ENCODE measurements around the gene SEC61B.
"Not testable (repeated sequence)": the region's sequence is repeated elsewhere in the genome, so short reads cannot be mapped to it uniquely, and the experiment has no call there.

SEC61B gene

GRCh38 chr9:99192786-99193465, 29.2 kb upstream of the SEC61B start:
- no peak for DNase-seq

DNA sequence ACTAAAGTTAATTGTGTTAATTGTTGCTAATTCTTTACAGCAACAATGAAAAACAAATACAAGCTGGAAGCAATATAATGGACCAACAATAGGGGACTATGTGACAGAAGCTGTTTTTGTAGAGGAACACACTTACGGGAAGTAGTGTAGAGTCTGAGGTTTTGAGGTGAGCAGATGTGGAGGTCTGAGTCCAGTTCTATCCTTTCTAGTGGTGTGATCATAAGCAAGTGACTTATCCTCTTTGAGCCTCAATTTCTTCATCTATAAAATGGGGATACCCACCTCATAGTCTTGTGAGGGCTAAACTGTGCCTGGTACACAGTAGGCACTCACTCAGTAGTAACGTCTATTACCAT, 28.6 kb upstream of the SEC61B start:
- no peak for DNase-seq

GRCh38 chr9:99196484-99196883, 25.6 kb upstream of the SEC61B start:
- DNase-seq, result not testable (repeated sequence)

- no peak for DNase-seq
Observed at GRCh38 chr9:99197124-99197630, 24.9 kb upstream of the SEC61B start.

- no peak for DNase-seq
Observed at GRCh38 chr9:99197987-99198386, 24.1 kb upstream of the SEC61B start.

- DNase-seq, result no peak
Observed at GRCh38 chr9:99199938-99200539, 22.0 kb upstream of the SEC61B start.

DNA sequence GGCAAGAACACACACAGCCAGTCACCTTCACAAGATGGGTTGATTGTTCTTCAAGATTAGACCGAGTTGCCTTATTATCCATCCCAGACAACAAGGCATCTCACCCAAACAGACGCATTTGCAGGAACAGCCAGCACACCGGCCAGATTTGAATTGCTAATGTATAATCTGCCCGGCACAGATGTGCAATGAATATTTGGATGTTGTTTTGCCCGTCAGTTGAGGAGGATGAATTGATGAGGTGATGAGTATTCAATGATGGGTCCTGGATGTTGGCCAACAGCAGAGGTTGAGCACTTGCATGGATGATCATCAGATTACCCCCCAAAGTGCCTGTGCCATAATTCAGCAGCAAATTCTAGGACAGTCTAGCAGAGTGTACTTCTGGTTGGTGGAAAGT, 20.5 kb upstream of the SEC61B start:
- DNase-seq, result no peak

DNA sequence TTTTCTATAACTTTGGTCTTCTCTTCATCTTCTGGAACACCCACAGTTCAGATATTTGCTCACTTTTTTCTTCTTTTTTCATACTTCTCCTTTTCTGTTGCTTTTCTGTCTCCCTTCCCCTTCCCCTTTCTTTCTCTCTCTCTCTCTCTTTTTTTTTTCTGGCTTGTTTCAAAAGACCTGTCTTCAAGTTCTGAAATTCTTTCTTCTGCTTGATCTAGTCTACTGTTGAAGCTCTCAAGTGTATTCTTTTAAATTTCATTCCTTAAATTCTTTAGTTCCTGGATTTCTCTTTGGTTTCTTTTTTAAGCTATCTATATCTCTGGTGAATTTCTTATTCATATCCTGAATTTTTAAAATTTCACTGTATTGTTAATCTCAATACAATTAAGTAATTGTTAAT, 11.5 kb upstream of the SEC61B start:
- no peak for DNase-seq

GRCh38 chr9:99211746-99212145, 10.3 kb upstream of the SEC61B start:
- no peak for DNase-seq

GRCh38 chr9:99213197-99213596, 8.9 kb upstream of the SEC61B start:
- DNase-seq, result no peak

- no peak for DNase-seq
Observed at GRCh38 chr9:99216073-99216472, 6.0 kb upstream of the SEC61B start.

GRCh38 chr9:99220011-99220410, 2.1 kb upstream of the SEC61B start:
- no peak for DNase-seq

- DNase-seq, result no peak
Observed at GRCh38 chr9:99221266-99221620, 839 bp upstream of the SEC61B start.

DNA sequence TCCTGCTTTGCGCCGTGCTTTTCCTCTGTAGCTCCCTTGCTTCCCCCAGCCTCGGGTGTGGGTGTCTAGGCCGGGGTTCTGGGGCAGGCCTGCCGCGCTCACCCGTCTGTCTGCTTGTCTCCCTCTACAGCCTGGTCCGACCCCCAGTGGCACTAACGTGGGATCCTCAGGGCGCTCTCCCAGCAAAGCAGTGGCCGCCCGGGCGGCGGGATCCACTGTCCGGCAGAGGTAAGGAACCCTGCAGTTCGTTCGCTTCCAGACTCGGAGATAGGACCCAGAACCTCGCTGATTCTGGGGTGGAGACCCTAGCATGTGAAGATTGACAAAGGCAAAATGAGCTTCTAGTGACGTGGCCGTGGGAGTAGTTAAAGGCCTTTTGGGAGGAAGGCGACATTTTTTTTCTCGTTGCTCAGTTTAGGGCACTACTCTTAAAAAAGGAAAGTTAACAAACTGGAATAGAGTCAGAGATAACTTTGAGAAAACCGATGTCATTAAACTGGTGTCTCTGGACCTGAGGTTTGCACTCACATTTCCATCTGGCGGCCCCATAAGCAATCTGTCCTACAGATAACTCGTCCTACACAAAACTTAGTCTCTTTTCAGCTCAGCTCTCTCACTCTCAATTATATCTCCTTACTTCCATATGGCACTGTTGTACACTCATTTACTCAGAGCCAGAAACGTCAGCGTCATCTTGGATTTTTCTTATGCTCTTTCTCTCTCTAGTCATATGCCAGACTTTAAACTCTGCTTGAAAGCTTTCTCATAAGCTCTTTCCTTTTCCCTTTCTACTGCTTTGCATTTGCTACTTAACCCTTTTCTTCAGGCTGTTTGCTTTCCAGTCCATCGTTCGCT, 561 bp downstream of the SEC61B start:
- no peak for DNase-seq

GRCh38 chr9:99224445-99224844, 2.4 kb downstream of the SEC61B start:
- no peak for DNase-seq

DNA sequence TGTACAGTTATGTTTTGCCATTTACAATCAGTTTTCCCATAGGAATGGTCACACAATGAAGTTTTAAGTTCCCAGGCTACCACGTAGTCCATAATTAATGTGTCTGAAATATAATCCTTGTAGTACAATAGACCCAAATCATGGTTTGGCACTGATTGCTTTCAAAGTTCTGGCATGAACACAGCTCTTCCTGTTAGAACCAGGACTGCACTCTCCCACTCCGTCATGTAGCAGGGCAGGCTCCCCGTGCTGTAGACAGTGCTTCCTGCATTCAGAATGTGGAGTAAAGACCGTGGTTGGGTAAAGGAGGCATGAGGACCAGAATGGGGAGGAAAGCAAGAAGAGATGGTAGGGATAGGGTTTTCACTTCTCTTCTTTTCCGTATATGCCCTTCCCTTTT, 4.0 kb downstream of the SEC61B start:
- no peak for DNase-seq

GRCh38 chr9:99230206-99230605, 8.1 kb downstream of the SEC61B start:
- DNase-seq, result no peak

DNA sequence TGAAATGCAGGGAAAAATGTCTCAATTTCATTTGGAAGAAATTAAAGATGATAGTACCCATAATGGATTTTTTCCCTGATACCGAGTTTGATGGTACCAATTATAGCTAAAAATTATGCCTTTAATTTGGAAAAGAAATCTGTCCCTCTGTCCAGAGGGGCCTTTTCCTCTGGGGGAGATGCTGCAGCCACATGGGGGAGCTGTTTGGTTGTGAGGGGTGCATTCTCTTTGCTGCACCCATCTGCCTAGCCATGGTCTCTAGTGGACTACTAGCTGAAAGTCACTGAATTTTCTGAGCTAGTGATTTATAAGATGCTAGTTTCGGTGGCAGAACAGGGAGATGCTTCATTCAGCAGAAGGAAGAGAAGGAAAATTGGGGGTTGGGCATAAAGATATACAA, 9.6 kb downstream of the SEC61B start:
- DNase-seq, result no peak

DNA sequence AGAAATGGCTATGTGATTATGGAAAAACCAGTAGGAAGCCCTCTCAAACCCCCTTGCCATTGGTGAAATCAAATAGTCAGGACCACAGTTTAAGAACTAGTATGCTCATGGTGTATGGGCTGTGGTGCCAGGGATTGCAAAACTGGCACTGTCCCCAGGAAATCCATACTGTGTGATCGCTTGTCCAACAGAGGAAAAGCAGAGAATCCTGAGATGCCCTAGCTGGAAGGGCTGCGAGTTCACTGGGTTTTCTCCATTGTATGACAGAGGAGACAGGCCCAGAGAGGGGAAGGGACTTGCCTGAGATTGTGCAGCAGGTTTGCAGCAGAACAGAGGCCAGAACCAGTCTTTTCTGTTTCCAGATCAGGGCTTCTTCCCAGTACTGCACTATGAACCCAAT, 12.5 kb downstream of the SEC61B start:
- DNase-seq, result no peak

GRCh38 chr9:99235069-99235468, 13.0 kb downstream of the SEC61B start:
- no peak for DNase-seq

DNA sequence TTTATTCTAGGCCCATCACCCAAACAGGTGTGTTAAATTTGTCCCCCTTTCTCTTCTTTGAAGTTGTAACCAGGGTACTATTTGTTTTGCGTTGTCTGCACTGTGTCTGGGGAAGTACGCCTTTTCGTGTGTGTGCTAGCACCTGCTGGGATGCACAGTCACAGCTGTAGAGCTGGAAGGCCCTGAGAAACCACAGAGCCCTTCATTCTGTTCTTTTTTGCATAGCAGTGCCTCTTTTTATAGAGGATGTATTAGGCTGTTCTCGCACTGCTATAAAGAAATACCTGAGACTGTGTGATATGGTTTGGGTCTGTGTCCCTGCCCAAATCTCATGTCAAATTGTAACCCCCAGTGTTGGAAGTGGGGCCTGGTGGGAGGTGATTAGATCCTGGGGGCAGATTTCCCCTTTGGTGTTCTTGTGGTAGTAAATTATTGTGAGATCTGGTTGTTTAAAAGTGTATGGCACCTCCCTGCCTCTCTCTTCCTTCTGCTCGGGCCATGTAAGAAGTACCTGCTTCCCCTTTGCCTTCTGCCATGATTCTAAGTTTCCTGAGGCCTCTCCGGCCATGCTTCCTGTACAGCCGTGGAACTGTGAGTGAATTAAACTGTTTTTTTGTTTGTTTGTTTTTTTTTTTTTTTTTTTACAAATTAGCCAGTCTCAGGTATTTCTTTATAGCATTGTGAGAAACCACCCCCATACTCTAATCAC, 14.0 kb downstream of the SEC61B start:
- no peak for DNase-seq

DNA sequence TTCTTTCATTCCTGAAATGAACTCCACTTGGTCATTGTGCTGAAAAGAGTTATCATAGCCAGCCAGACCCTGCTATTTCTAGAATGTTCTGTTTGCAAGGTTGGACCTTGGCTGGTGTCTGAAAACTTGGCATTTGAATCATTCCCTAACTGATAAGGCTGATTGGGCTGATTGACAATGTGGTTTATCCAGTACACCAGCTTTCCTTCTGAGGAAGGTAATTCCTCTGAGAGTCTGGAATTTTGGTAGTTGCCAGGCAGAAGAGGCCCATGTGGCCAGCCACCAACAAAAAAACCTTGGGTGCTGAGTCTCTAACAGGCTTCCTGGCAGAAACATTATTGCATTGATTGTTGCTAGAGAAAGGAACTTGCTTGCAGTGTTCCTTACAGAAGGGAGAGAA, 15.3 kb downstream of the SEC61B start:
- no peak for DNase-seq

GRCh38 chr9:99237849-99238248, 15.8 kb downstream of the SEC61B start:
- DNase-seq, result not testable (repeated sequence)
